ENCODE results near the gene APOA4.

Gene APOA4

GRCh38 chr11:116825434-116825833 lies 2.3 kb upstream of the APOA4 start:
- H3K27ac ChIP-seq (ENCODE audit: insufficient read depth, low read length, poor library complexity, severe bottlenecking): no peak overlapping the region
- H3K27me3 ChIP-seq (replicated peaks; ENCODE audit: control insufficient read depth, insufficient read depth, low read length, poor library complexity, severe bottlenecking): no peaks in the 10 kb centered on the region
- DNase-seq: no peak
- H3K36me3 ChIP-seq (ENCODE audit: control insufficient read depth, insufficient read depth, low read length): no peaks in the 10 kb centered on the region
- H3K4me1 ChIP-seq (ENCODE audit: control insufficient read depth, insufficient read depth, low read length, poor library complexity, severe bottlenecking): no peaks in the 10 kb centered on the region
- no peaks in the 10 kb centered on the region for H3K9me3 ChIP-seq (ENCODE audit: control insufficient read depth, low read length)
- no peak overlapping the region for H3K4me3 ChIP-seq (ENCODE audit: insufficient read depth, low read depth, low read length, poor library complexity, severe bottlenecking)

GRCh38 chr11:116822575-116822974 lies 529 bp downstream of the APOA4 start:
- H3K9me3 ChIP-seq (ENCODE audit: control insufficient read depth, low read length): no peaks in the 10 kb centered on the region
- H3K27me3 ChIP-seq (replicated peaks; ENCODE audit: control insufficient read depth, insufficient read depth, low read length, poor library complexity, severe bottlenecking): no peaks in the 10 kb centered on the region
- H3K27ac ChIP-seq (ENCODE audit: insufficient read depth, low read length, poor library complexity, severe bottlenecking): no peak overlapping the region

GRCh38 chr11:116821050-116821918 lies 1.8 kb downstream of the APOA4 start:
- Histone ChIP-seq H3K27ac (ENCODE audit: insufficient read depth, low read length, poor library complexity, severe bottlenecking) (no peak overlapping the region), H3K9me3 (ENCODE audit: control insufficient read depth, low read length) (no peaks in the 10 kb centered on the region), H3K4me1 (ENCODE audit: control insufficient read depth, insufficient read depth, low read length, poor library complexity, severe bottlenecking) (no peaks in the 10 kb centered on the region), H3K36me3 (ENCODE audit: control insufficient read depth, insufficient read depth, low read length) (no peaks in the 10 kb centered on the region), H3K4me3 (ENCODE audit: insufficient read depth, low read depth, low read length, poor library complexity, severe bottlenecking) (no peak overlapping the region), H3K27me3 (replicated peaks; ENCODE audit: control insufficient read depth, insufficient read depth, low read length, poor library complexity, severe bottlenecking) (no peaks in the 10 kb centered on the region)
- no peak for DNase-seq

More at GRCh38 chr11:116822575-116822974, 529 bp downstream of the APOA4 start:
- H3K4me1 ChIP-seq (ENCODE audit: control insufficient read depth, insufficient read depth, low read length, poor library complexity, severe bottlenecking): no peaks in the 10 kb centered on the region
- no peak overlapping the region for H3K4me3 ChIP-seq (ENCODE audit: insufficient read depth, low read depth, low read length, poor library complexity, severe bottlenecking)
- H3K36me3 ChIP-seq (ENCODE audit: control insufficient read depth, insufficient read depth, low read length): no peaks in the 10 kb centered on the region
- no peak for DNase-seq

- Histone ChIP-seq H3K9me3 (ENCODE audit: control insufficient read depth, low read length) (no peaks in the 10 kb centered on the region), H3K4me1 (ENCODE audit: control insufficient read depth, insufficient read depth, low read length, poor library complexity, severe bottlenecking) (no peaks in the 10 kb centered on the region), H3K36me3 (ENCODE audit: control insufficient read depth, insufficient read depth, low read length) (no peaks in the 10 kb centered on the region)
Measured at GRCh38 chr11:116819049-116819448, 4.1 kb downstream of the APOA4 start.

DNA sequence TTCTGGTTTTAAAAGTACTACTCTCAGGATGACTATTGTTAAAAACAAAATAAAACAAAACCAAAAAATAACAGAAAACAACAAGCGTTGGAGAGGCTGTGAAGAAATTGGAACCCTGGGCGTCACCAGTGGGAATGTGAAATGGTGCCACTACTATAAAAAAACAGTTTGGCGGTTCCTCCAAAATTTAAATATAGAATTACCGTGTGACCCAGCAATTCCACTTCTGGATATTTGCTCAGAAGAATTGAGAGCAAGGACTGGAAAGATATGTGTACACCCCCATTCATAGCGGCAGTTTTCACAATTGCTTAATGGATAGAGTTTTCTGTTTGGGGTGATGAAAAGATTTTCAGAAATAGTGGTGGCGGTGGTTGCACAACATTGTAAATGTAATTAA lies 8.6 kb downstream of the APOA4 start:
- Histone ChIP-seq H3K27me3 (replicated peaks; ENCODE audit: control insufficient read depth, insufficient read depth, low read length, poor library complexity, severe bottlenecking) (no peaks in the 10 kb centered on the region), H3K27ac (ENCODE audit: insufficient read depth, low read length, poor library complexity, severe bottlenecking) (no peak overlapping the region), H3K4me1 (ENCODE audit: control insufficient read depth, insufficient read depth, low read length, poor library complexity, severe bottlenecking) (no peaks in the 10 kb centered on the region), H3K4me3 (ENCODE audit: insufficient read depth, low read depth, low read length, poor library complexity, severe bottlenecking) (no peak overlapping the region), H3K9me3 (ENCODE audit: control insufficient read depth, low read length) (no peaks in the 10 kb centered on the region), H3K36me3 (ENCODE audit: control insufficient read depth, insufficient read depth, low read length) (no peaks in the 10 kb centered on the region)
- no peak for DNase-seq

More at GRCh38 chr11:116819049-116819448, 4.1 kb downstream of the APOA4 start:
- Histone ChIP-seq H3K27ac (ENCODE audit: insufficient read depth, low read length, poor library complexity, severe bottlenecking) (no peak overlapping the region), H3K27me3 (replicated peaks; ENCODE audit: control insufficient read depth, insufficient read depth, low read length, poor library complexity, severe bottlenecking) (no peaks in the 10 kb centered on the region), H3K4me3 (ENCODE audit: insufficient read depth, low read depth, low read length, poor library complexity, severe bottlenecking) (no peak overlapping the region)
- DNase-seq: no peak

GRCh38 chr11:116813781-116814471 lies 9.2 kb downstream of the APOA4 start:
- Histone ChIP-seq H3K27me3 (replicated peaks; ENCODE audit: control insufficient read depth, insufficient read depth, low read length, poor library complexity, severe bottlenecking) (no peaks in the 10 kb centered on the region), H3K9me3 (ENCODE audit: control insufficient read depth, low read length) (no peaks in the 10 kb centered on the region), H3K4me3 (ENCODE audit: insufficient read depth, low read depth, low read length, poor library complexity, severe bottlenecking) (no peak overlapping the region), H3K36me3 (ENCODE audit: control insufficient read depth, insufficient read depth, low read length) (no peaks in the 10 kb centered on the region), H3K27ac (ENCODE audit: insufficient read depth, low read length, poor library complexity, severe bottlenecking) (no peak overlapping the region), H3K4me1 (ENCODE audit: control insufficient read depth, insufficient read depth, low read length, poor library complexity, severe bottlenecking) (no peaks in the 10 kb centered on the region)
- DNase-seq: no peak

DNA sequence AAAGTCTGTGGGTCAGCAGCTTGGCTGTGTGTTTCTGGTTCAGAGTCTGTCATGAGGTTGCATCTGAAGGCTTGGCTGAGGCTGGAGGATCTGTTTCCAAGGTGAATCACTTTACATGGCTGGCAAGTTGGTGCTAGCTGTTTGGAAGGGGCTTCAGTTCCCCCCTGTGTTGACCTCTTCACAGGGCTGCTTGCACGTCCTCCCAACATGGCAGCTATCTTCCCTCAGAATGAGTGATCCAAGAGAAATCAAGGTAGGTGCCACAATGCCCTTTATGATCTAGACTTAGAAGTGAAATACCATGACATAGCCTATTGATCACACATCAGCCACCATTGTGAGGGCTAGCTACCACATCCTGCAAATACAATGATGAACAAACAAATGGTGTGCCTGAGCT lies 9.9 kb downstream of the APOA4 start:
- no peaks in the 10 kb centered on the region for H3K9me3 ChIP-seq (ENCODE audit: control insufficient read depth, low read length)

GRCh38 chr11:116812109-116812508 lies 11.0 kb downstream of the APOA4 start:
- DNase-seq: no peak
- H3K4me3 ChIP-seq (ENCODE audit: insufficient read depth, low read depth, low read length, poor library complexity, severe bottlenecking): no peak overlapping the region
- no peaks in the 10 kb centered on the region for H3K27me3 ChIP-seq (replicated peaks; ENCODE audit: control insufficient read depth, insufficient read depth, low read length, poor library complexity, severe bottlenecking)
- no peaks in the 10 kb centered on the region for H3K9me3 ChIP-seq (ENCODE audit: control insufficient read depth, low read length)
- H3K36me3 ChIP-seq (ENCODE audit: control insufficient read depth, insufficient read depth, low read length): no peaks in the 10 kb centered on the region
- no peaks in the 10 kb centered on the region for H3K4me1 ChIP-seq (ENCODE audit: control insufficient read depth, insufficient read depth, low read length, poor library complexity, severe bottlenecking)
- H3K27ac ChIP-seq (ENCODE audit: insufficient read depth, low read length, poor library complexity, severe bottlenecking): no peak overlapping the region

More for the DNA sequence above, 9.9 kb downstream of the APOA4 start:
- Histone ChIP-seq H3K27ac (ENCODE audit: insufficient read depth, low read length, poor library complexity, severe bottlenecking) (no peak overlapping the region), H3K4me1 (ENCODE audit: control insufficient read depth, insufficient read depth, low read length, poor library complexity, severe bottlenecking) (no peaks in the 10 kb centered on the region), H3K4me3 (ENCODE audit: insufficient read depth, low read depth, low read length, poor library complexity, severe bottlenecking) (no peak overlapping the region), H3K36me3 (ENCODE audit: control insufficient read depth, insufficient read depth, low read length) (no peaks in the 10 kb centered on the region), H3K27me3 (replicated peaks; ENCODE audit: control insufficient read depth, insufficient read depth, low read length, poor library complexity, severe bottlenecking) (no peaks in the 10 kb centered on the region)
- no peak for DNase-seq

GRCh38 chr11:116811194-116811593 lies 11.9 kb downstream of the APOA4 start:
- Histone ChIP-seq H3K9me3 (ENCODE audit: control insufficient read depth, low read length) (no peaks in the 10 kb centered on the region), H3K36me3 (ENCODE audit: control insufficient read depth, insufficient read depth, low read length) (no peaks in the 10 kb centered on the region), H3K27ac (ENCODE audit: insufficient read depth, low read length, poor library complexity, severe bottlenecking) (no peak overlapping the region), H3K4me3 (ENCODE audit: insufficient read depth, low read depth, low read length, poor library complexity, severe bottlenecking) (no peak overlapping the region), H3K27me3 (replicated peaks; ENCODE audit: control insufficient read depth, insufficient read depth, low read length, poor library complexity, severe bottlenecking) (no peaks in the 10 kb centered on the region), H3K4me1 (ENCODE audit: control insufficient read depth, insufficient read depth, low read length, poor library complexity, severe bottlenecking) (no peaks in the 10 kb centered on the region)
- DNase-seq: no peak
